ENCODE measurements around the gene HYPK.

HYPK gene

GRCh38 chr15:43851251-43851650 lies 50.9 kb downstream of the HYPK start:
- no peak for DNase-seq (ENCODE audit: low spot score)

GRCh38 chr15:43852607-43853006 lies 52.2 kb downstream of the HYPK start:
- DNase-seq (ENCODE audit: low spot score): no peak
